ENCODE results near the gene GLCCI1. TPM values are rescaled to one million over a fixed set of nuclear protein-coding genes. Genes with fewer than 3 reads are reported as not detected.

GLCCI1 gene
- total and polyA plus RNA-seq, 2 donors (not counting 3 experiments of a cell fraction or from before 2014, with no cell fraction given): 2.3 to 5.6 TPM

- no peaks in the 10 kb centered on the region for H4K20me1 ChIP-seq (replicated peaks; ENCODE audit: control insufficient read depth, extremely low read depth, insufficient read depth, low read length)
- no peak for FAIRE-seq
- H2AFZ ChIP-seq (ENCODE audit: low read depth, low read length): no peak overlapping the region
- CTCF ChIA-PET: interaction anchor here (0.7 kb wide), 1 partner anchor 36 kb away, joined by 3 read pairs; no protein-coding TSS in a partner anchor
- H3K4me2 ChIP-seq (ENCODE audit: insufficient read depth, low read length): no peak overlapping the region
- dilution Hi-C loops (cut with MboI; ENCODE audit: extremely low pct_ligation_motif_present, low sequenced_read_pairs): no loop called here
- no peak for DNase-seq (ENCODE audit: low read depth, low spot score)
- peaks cover 0 to 12% of the 10 kb centered on the region in 2 experiments for H3K36me3 ChIP-seq (ENCODE audit: control insufficient read depth in 2 of 2, extremely low read depth in 1 of 2, insufficient read depth in 2 of 2, low read length in 2 of 2)
- H3K9me3 ChIP-seq (replicated peaks; ENCODE audit: control insufficient read depth, insufficient read depth, low read length): no peaks in the 10 kb centered on the region
- H3K27ac ChIP-seq (ENCODE audit: insufficient read depth, low read depth, low read length): no peak overlapping the region
- H3K9ac ChIP-seq (replicated peaks; ENCODE audit: extremely low read depth, insufficient read depth, low read length): no peak overlapping the region
- POLR2A ChIA-PET: no interaction called here
- no peaks in the 10 kb centered on the region for H3K27me3 ChIP-seq (ENCODE audit: control insufficient read depth in 2 of 2, insufficient read depth in 2 of 2, low read length in 2 of 2)
- H3K79me2 ChIP-seq (ENCODE audit: control insufficient read depth, insufficient read depth, low read length): no peaks in the 10 kb centered on the region
- no TSS peak for BruUV-seq (replicated peaks)
- TF ChIP-seq CTCF (IDR thresholded peaks at IDR 0.05; ENCODE audit: extremely low read depth in 1 of 2, insufficient read depth in 1 of 2, low read depth in 1 of 2, low read length in 2 of 2) (no peak), EZH2 (IDR thresholded peaks at IDR 0.05; ENCODE audit: borderline replicate concordance, low read depth, low read length, severe bottlenecking) (no peak), MAX (IDR thresholded peaks at IDR 0.05; ENCODE audit: insufficient read depth, insufficient read length) (no peak), GATA2 (IDR thresholded peaks at IDR 0.05; ENCODE audit: insufficient read depth, insufficient read length, low read depth, low read length) (no peak), MYC (IDR thresholded peaks at IDR 0.05; ENCODE audit: low read depth, low read length) (no peak), JUN (IDR thresholded peaks at IDR 0.05; ENCODE audit: borderline replicate concordance, insufficient read depth, insufficient read length, low read depth) (no peak), POLR2AphosphoS5 (IDR thresholded peaks at IDR 0.05; ENCODE audit: insufficient read depth, low read depth, low read length) (no peak), POLR2A (IDR thresholded peaks at IDR 0.05; ENCODE audit: low read depth, low read length) (no peak), FOS (IDR thresholded peaks at IDR 0.05; ENCODE audit: borderline replicate concordance, insufficient read depth, low read length) (no peak)
- H3K4me1 ChIP-seq (ENCODE audit: control insufficient read depth, extremely low read depth, insufficient read depth, low read length): no peaks in the 10 kb centered on the region
- intact Hi-C loops (cut with micrococcal nuclease): no loop called here
- H3K9me1 ChIP-seq (replicated peaks; ENCODE audit: control insufficient read depth, extremely low read depth, insufficient read depth, low read length): no peaks in the 10 kb centered on the region
- no peak overlapping the region for H3K4me3 ChIP-seq (replicated peaks in 1 of 3; ENCODE audit: insufficient read depth in 1 of 3, low read depth in 1 of 3, low read length in 3 of 3)
These were observed 151.9 kb downstream of the GLCCI1 start for GRCh38 chr7:8120390-8121058.
